A549 (cell line): Measurements from ENCODE around the gene GOLPH3.

Experiments
- EP300 ChIP-seq, 2 experiments: fragments of >200 bp; sonication (Bioruptor Twin); formaldehyde crosslinking; IDR thresholded peaks; 2 replicates in 1 of 2; 3 replicates in 1 of 2; pipeline ENCODE4 v1.6.1; 2016 to 2017
- RNF2 ChIP-seq: fragments of 200-600 bp; sonication (generic); IDR thresholded peaks from 2 replicates; pipeline ENCODE4 v1.6.1; 2016; ENCODE audit warnings: low read depth, mild to moderate bottlenecking, antibody characterized with exemption, moderate library complexity, borderline replicate concordance
- TF ChIP-seq, protein P1 (sequence below): fragments of >200 bp; sonication (Bioruptor Twin); formaldehyde crosslinking; IDR thresholded peaks from 3 replicates; pipeline ENCODE4 v1.5.1; 2016
- TF ChIP-seq, protein P2 (sequence below): fragments of 200-600 bp; sonication (generic); IDR thresholded peaks from 2 replicates; pipeline ENCODE4 v1.6.1; 2016; ENCODE audit warnings: antibody characterized with exemption, mild to moderate bottlenecking, moderate library complexity

DNA sequence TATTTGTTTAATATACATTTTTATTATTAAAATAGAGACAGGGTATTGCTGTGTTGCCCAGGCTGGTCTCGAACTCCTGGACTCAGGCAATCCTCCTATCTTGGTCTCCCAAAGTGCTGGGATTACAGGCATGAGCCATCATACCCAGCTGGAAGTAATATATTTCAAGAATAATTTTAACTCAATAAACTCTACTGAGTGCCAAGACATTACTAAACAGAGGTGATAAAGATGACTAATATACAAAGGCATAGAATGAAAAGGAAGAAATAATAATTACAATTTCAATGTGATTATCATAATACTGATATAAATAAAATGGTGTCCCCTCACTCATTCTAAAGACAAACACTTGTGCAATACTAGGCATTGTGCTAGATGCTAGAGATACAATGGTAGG is 13.9 kb downstream of the GOLPH3 start:
- TF ChIP-seq, protein P1, sequence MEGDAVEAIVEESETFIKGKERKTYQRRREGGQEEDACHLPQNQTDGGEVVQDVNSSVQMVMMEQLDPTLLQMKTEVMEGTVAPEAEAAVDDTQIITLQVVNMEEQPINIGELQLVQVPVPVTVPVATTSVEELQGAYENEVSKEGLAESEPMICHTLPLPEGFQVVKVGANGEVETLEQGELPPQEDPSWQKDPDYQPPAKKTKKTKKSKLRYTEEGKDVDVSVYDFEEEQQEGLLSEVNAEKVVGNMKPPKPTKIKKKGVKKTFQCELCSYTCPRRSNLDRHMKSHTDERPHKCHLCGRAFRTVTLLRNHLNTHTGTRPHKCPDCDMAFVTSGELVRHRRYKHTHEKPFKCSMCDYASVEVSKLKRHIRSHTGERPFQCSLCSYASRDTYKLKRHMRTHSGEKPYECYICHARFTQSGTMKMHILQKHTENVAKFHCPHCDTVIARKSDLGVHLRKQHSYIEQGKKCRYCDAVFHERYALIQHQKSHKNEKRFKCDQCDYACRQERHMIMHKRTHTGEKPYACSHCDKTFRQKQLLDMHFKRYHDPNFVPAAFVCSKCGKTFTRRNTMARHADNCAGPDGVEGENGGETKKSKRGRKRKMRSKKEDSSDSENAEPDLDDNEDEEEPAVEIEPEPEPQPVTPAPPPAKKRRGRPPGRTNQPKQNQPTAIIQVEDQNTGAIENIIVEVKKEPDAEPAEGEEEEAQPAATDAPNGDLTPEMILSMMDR = no peak
- no peak for TF ChIP-seq RNF2
- TF ChIP-seq EP300 (IDR thresholded peaks at IDR 0.05) = no peak
- TF ChIP-seq, protein P2, sequence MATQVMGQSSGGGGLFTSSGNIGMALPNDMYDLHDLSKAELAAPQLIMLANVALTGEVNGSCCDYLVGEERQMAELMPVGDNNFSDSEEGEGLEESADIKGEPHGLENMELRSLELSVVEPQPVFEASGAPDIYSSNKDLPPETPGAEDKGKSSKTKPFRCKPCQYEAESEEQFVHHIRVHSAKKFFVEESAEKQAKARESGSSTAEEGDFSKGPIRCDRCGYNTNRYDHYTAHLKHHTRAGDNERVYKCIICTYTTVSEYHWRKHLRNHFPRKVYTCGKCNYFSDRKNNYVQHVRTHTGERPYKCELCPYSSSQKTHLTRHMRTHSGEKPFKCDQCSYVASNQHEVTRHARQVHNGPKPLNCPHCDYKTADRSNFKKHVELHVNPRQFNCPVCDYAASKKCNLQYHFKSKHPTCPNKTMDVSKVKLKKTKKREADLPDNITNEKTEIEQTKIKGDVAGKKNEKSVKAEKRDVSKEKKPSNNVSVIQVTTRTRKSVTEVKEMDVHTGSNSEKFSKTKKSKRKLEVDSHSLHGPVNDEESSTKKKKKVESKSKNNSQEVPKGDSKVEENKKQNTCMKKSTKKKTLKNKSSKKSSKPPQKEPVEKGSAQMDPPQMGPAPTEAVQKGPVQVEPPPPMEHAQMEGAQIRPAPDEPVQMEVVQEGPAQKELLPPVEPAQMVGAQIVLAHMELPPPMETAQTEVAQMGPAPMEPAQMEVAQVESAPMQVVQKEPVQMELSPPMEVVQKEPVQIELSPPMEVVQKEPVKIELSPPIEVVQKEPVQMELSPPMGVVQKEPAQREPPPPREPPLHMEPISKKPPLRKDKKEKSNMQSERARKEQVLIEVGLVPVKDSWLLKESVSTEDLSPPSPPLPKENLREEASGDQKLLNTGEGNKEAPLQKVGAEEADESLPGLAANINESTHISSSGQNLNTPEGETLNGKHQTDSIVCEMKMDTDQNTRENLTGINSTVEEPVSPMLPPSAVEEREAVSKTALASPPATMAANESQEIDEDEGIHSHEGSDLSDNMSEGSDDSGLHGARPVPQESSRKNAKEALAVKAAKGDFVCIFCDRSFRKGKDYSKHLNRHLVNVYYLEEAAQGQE = no peak
